Epithelial cell of prostate (primary cell): ENCODE measurements around the gene MAN2B2.
"Not testable (repeated sequence)": the region's sequence is repeated elsewhere in the genome, so short reads cannot be mapped to it uniquely, and the experiment has no call there.

Source experiments
- DNase-seq: peaks from one replicate; pipeline ENCODE4 v3.0.0-alpha.2; 2011; ENCODE audit warnings: low read depth, low spot score
- H3K27ac ChIP-seq: fragments of 450-650 bp; 2 replicates; pipeline ENCODE4 v1.5.1; 2017; ENCODE audit warnings: mild to moderate bottlenecking

MAN2B2 gene

DNA sequence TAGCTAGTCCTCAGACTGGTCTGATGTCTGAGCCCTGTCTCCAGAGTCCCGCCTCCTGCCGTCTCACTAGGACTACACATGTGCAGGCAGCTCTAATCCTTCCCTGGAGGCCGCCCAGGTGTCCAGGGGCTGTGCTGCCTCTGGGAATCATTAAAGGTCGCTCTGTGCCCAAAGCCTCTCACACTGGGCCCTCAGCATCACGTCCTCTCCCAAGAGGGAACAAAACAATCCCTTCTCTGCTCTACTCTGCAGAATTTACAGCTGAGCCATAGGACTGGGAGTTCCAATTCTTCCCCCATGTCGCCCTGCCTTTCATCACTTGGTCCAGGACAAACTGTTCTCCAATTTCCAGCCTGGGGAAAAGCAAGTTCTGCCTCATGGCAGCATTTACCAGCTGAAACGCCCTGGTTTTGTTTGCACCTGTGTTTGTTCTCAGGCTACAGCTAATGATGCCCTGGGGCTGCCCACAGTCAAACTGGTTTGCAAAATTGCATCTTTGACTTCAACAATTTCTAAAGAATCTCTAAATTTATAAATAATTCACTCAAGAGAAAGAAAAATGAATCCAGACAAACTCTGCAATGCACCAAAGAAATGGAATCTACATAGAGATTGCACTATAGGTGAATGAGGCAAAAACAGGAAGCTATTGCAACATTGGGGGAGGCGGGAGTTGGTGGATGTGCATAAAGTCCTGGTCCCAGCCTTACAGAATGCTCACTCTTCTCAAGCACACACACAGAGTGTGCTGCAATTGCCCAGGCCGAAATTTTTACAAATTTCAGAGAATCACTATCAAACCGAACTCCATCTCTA is 58.3 kb downstream of the MAN2B2 start:
- peak overlapping the region; percentile 75 for H3K27ac ChIP-seq
- no peak for DNase-seq

- no peak overlapping the region for H3K27ac ChIP-seq
- DNase-seq: no peak
Measured at GRCh38 chr4:6634746-6635145, 59.8 kb downstream of the MAN2B2 start.

DNA sequence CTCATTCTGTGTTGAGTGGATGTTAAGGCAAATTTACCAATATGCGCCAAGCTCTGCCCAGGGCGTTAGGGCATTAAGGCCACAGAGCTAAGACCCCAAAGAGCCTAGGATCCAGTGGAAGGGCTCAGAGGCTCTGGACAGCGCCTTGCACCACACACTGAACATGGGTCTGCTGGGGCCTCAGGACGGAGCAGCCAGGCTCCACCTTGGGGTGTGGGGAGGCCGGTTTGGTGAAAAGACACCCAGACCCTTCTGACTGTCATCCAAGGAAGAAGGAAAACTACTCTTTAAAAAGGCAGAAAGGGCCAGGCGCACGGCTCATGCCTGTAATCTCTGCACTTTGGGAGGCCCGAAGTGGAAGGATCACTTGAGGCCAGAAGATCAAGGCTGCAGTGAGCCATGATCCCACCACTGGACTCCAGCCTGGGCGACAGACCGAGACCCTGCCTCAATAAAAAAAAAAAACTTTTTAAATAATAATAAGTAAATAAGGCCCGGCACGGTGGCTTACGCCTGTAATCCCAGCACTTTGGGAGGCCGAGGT is 64.2 kb downstream of the MAN2B2 start:
- DNase-seq: no peak
- H3K27ac ChIP-seq: no peak overlapping the region

DNA sequence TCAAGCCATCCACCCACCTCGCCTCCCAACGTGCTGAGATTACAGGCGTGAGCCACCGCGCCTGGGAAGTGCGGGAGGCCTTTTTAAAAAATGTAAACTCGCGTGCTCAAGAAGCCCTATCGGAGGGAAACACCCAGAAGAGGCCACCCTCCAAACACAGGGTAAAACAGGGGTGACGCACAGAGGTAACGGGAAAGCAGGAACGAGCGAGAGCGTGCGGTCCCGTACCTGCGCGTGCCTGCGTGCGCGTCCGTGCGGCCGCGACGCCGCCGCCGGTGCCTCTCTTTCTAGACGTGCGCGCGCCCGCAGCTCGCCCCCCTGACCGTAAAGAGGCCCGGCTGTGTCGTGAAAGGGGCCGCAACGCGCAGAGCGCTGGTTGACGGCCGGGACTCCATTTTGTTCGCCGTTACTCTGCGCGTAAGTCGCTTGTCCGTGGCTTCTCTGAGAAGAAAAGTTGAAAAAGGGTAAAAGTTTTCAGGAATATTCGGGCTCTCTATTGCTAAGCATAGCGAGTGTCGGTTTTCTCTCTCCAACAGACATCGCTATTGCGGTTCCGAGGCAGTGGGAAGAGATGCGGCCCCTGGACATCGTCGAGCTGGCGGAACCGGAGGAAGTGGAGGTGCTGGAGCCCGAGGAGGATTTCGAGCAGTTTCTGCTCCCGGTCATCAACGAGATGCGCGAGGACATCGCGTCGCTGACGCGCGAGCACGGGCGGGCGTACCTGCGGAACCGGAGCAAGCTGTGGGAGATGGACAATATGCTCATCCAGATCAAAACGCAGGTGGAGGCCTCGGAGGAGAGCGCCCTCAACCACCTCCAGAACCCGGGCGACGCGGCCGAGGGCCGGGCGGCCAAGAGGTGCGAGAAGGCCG is 65.5 kb downstream of the MAN2B2 start, which contains the start of gene MRFAP1:
TSS of gene MRFAP1 (plus strand) at position 394 of the 872 bp plus-strand sequence. CDS start at position 572, 178 bp downstream.
- peak; percentile 87 for DNase-seq
- H3K27ac ChIP-seq: peak within 1 kb of the TSS; percentile 92

DNA sequence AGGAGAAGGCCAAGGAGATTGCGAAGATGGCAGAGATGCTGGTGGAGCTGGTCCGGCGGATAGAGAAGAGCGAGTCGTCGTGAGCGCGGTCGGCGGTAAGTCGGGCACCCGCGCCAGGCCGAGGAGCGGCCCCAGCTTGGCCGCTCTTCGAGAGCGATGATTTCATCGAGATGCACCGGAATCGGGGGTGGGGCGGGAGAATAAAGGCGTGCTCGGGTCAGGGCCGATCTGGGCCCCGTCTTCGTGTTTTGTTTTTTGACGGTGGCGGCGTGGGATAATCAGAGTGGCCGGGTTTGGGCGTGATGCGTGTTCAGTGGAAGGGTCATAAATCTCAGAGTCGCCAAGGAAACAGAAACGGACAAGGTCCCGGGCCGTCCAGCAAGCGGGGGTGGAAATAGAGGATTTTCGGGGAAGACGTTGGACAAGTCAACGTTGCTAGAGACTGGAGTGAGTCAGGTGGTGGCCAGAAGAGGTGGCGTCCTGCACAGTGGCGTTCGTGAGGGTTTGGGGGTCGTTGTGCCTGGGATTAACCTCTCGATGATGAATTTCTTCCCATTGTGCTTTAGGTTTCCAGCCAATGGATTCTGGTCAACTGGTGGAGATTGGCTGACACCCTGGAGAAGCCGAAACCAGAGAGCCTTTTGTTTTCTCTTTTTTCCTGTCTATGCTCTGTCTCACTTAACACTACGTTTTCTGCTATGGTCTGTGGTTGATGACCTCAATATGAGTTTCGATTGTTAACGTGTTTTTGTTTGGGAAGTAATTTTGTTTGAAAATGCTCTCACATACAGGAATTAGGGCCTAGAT is 66.4 kb downstream of the MAN2B2 start:
- DNase-seq: no peak

DNA sequence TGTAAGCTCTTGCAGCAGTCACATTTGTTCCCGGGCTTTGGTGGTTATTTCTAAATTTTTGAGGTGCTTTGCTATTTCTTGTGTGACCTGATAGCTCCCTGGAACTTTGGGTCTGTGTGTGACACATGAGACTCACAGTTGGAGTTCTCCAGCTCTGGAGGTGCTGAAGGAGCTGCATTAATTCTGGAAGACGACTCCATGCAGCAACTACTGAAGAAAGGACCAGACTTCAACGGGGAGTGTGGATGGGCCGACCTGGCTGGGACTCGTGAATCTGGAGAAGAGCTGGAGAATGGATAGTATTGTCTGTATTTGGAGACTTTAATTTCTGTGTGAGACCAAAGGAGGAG is 67.0 kb downstream of the MAN2B2 start:
- H3K27ac ChIP-seq: peak overlapping the region; percentile 92
- DNase-seq: no peak

More for the DNA sequence above, 66.4 kb downstream of the MAN2B2 start:
- peak overlapping the region; percentile 92 for H3K27ac ChIP-seq

DNA sequence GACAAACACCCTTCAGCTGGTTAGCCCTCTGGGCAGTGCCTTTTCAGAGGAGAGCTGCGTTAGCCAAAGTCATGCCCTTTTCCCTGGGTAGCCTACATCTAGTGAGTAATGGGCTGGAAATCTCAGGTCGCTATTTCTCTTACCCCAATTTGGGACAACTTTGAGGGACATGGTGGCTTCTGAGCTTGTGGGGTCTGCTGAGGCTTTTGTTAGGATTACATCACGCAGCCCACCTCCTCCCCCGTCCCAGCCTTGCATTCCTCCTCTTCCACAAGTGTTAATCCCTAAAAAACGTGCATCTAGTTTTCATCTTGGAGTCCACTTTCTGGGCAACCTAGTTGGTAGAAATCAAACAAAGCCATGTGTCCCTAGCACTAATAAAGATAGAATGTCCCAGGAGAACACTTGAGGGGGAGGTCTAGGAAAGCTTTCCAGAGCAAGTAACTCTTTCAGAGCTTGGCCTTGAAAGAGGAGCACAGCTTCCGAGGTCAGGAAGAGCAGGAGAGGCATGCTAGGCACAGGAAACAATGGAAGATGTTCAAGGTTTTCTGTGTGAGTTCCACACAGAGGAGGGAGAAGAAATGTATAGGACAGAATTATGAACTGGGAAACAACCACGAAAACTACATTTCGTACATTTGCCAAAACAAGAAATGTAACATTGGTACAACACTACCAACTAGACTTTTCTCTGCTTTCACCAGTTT is 68.3 kb downstream of the MAN2B2 start:
- no peak for DNase-seq
- no peak overlapping the region for H3K27ac ChIP-seq

DNA sequence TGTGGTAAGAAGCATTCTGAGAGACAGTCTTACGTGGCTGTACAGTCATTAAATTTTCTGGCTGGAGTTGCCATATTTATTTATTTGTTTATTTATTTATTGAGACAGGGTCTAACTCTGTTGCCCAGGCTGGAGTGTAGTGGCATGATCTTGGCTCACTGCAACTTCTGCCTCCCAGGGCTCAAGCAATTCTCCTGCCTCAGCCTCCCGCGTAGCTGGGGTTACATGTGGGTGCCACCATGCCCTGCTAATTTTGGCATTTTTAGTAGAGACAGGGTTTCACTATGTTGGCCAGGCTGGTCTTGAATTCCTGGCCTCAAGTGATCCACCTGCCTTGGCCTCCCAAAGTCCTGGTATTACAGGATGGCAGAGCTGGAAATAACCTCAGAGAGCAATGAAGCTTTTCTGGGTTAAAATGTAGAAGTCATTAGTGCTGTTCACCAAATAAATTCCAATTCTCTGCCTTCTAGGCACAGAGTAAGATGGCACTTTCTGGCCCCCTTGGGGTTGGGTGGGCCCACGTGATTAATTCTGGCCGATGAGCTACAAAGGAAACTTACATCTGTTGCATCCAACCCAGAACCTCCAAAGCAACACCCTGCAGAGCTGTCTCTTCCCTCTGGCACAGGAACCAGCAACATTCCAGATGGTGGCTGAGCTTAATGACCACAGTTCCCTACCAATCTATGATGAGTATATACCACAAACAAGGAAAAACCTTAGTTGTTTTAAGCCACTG is 70.0 kb downstream of the MAN2B2 start:
- DNase-seq: no peak
- H3K27ac ChIP-seq: no peak overlapping the region

GRCh38 chr4:6647169-6647568 is 72.2 kb downstream of the MAN2B2 start:
- H3K27ac ChIP-seq: no peak overlapping the region
- DNase-seq: no peak

- DNase-seq: no peak
Measured at GRCh38 chr4:6647582-6648230, 72.7 kb downstream of the MAN2B2 start.

DNA sequence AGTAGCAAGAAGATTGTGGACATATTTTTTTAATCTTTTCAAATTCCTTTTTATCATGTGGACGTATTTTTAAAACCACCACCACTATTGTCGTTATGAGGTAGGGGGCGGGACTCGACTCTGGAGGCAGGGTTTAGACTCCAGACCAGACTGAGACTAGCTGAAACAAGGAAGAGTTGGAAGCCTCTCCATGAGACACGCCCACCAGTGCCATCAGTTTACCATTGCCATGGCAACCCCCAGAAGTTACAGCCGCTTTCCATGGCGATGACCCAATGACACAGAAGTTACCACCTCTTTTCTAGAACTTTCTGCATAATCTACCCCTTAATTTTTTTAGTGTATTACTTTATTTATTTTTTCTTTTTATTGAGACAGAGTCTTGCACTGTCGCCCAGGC is 74.2 kb downstream of the MAN2B2 start:
- H3K27ac ChIP-seq: no peak overlapping the region
- no peak for DNase-seq

More at GRCh38 chr4:6647582-6648230, 72.7 kb downstream of the MAN2B2 start:
- no peak overlapping the region for H3K27ac ChIP-seq

DNA sequence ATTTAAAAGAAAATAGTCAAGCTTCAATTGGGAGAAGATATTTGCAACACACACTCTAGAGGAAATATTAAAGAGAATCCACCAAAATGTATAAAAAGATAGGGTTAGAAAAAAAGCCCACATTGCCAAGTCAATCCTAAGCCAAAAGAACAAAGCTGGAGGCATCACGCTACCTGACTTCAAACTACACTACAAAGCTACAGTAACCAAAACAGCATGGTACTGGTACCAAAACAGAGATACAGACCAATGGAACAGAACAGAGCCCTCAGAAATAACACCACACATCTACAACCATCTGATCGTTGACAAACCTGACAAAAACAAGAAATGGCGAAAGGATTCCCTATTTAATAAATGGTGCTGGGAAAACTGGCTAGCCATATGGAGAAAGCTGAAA is 79.2 kb downstream of the MAN2B2 start:
- not testable (repeated sequence) for H3K27ac ChIP-seq, DNase-seq

- DNase-seq, H3K27ac ChIP-seq: not testable (repeated sequence)
Measured at GRCh38 chr4:6655291-6655690, 80.3 kb downstream of the MAN2B2 start.

GRCh38 chr4:6655924-6656323 is 80.9 kb downstream of the MAN2B2 start:
- DNase-seq: no peak
- H3K27ac ChIP-seq: no peak overlapping the region

DNA sequence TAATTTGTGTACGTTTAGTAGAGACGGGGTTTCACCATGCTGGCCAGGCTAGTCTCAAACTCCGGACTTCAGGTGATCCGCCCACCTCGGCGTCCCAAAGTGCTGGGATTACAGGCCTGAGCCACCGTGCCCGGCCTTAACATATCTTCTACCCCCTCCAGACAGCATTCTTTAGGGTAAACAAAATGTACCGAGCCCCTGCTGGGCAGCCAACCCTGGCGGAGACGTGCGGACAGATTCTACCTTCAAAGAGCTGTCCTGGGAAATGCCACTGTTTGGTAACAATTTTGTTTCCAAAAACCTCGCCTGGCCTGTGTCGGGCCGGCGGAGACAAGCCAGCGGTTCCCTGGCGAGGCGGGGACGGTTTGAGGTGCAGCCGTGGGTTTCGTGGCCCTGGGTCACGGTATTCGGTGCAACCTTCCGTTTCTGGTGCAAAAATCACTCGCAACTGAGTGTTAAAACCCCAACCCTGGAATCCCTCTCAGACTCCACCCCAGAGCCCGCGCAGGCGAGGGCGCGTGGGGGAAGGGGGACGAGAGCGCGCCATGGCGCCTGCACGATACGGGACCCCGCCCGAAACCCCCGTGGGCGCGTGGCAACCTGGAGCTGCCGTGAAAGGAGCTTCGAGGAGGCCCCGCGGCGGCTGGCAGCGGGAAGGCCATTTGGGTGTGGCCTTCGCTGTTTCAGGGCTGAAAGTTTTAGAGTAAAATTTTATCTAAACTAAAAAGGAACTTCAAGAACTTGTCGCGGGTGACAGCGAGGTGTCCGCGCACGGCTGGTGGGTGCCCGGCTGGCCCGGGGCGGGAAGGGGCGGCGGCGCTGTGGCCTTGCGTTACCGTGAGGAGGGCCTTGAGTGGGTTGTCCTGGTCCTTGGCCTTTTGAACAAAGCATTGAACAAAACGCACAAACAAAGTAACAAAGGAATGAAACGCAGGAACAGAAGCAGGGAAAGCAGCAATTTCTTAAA is 82.5 kb downstream of the MAN2B2 start:
- DNase-seq: no peak
- no peak overlapping the region for H3K27ac ChIP-seq

GRCh38 chr4:6658209-6658595 is 83.2 kb downstream of the MAN2B2 start:
- DNase-seq: no peak
- H3K27ac ChIP-seq: no peak overlapping the region

- DNase-seq: no peak
- H3K27ac ChIP-seq: no peak overlapping the region
Measured at GRCh38 chr4:6658597-6659075, 83.6 kb downstream of the MAN2B2 start.
